ENCODE results near the gene KMT2A. TPM values are rescaled to one million over a fixed set of nuclear protein-coding genes. Genes with fewer than 3 reads are reported as not detected.

The KMT2A gene
- total and polyA plus RNA-seq, 10 of the 15 experiments (the other 5 are each of a cell fraction or from before 2014, with no cell fraction given), result 6.1 to 56.9 (median 25.4) TPM

DNA sequence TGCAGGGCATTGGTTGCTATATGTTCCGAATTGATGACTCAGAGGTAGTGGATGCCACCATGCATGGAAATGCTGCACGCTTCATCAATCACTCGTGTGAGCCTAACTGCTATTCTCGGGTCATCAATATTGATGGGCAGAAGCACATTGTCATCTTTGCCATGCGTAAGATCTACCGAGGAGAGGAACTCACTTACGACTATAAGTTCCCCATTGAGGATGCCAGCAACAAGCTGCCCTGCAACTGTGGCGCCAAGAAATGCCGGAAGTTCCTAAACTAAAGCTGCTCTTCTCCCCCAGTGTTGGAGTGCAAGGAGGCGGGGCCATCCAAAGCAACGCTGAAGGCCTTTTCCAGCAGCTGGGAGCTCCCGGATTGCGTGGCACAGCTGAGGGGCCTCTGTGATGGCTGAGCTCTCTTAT, 85.6 kb downstream of the KMT2A start:
- no peaks in the 10 kb centered on the region for H3K9me3 ChIP-seq (replicated peaks; ENCODE audit: control insufficient read depth, insufficient read depth, low read length)
- in situ Hi-C loops (cut with MboI), result no loop called here
- no peaks in the 10 kb centered on the region for H3K4me1 ChIP-seq (ENCODE audit: control insufficient read depth, insufficient read depth, low read length)
- H4K20me1 ChIP-seq (ENCODE audit: control insufficient read depth, insufficient read depth), result no peaks in the 10 kb centered on the region; the same call in 1 of the 2 replicates
- ChIA-PET CTCF (no interaction called here), POLR2A (no interaction called here), RAD21 (ENCODE audit: unreplicated experiment) (no interaction called here), SMC1A (ENCODE audit: uncharacterized antibody, unreplicated experiment) (no interaction called here)
- ATAC-seq (no peak), FAIRE-seq (no peak), DNase-seq (ENCODE audit: low read depth, low spot score) (peak; percentile 45)
- H3K36me3 ChIP-seq (ENCODE audit: control insufficient read depth in 2 of 2, insufficient read depth in 2 of 2, low read length in 1 of 2), result peaks cover 20 to 35% of the 10 kb centered on the region in 2 experiments
- H3K4me2 ChIP-seq (ENCODE audit: control insufficient read depth, insufficient read depth), result no peak overlapping the region
- no peak overlapping the region for H2AFZ ChIP-seq (ENCODE audit: control insufficient read depth, low read depth, low read length)
- no TSS peak for BruUV-seq (replicated peaks)
- intact Hi-C loops (cut with micrococcal nuclease; ENCODE audit: unreplicated experiment), result no loop called here
- H3K79me2 ChIP-seq (ENCODE audit: control insufficient read depth, insufficient read depth, low read length), result no peaks in the 10 kb centered on the region
- no peaks in the 10 kb centered on the region for H3K27me3 ChIP-seq (replicated peaks in 1 of 2; ENCODE audit: control insufficient read depth in 2 of 2, insufficient read depth in 2 of 2, low read length in 1 of 2)
- no peak overlapping the region for H3K4me3 ChIP-seq
- H3K9ac ChIP-seq (ENCODE audit: control insufficient read depth, insufficient read depth, low read length), result no peak overlapping the region
- WGBS (ENCODE audit: insufficient coverage, insufficient replicate concordance, low lambda C conversion rate, missing lambda C conversion rate), result 6% methylated on average over 13 of the region's 13 CpGs
- H3K27ac ChIP-seq (ENCODE audit: control insufficient read depth, insufficient read depth), result no peak overlapping the region
- no peak for TF ChIP-seq HDGF (IDR thresholded peaks at IDR 0.05)
- TF ChIP-seq MYC (IDR thresholded peaks at IDR 0.05; ENCODE audit: insufficient read depth, insufficient read length, insufficient replicate concordance, low read length, severe bottlenecking), result no peak
- TF ChIP-seq REST (IDR thresholded peaks at IDR 0.05; ENCODE audit: low read depth, low read length), result no peak
- TF ChIP-seq SP1 (IDR thresholded peaks at IDR 0.05; ENCODE audit: low read depth, low read length), result no peak
- TF ChIP-seq ESRRA (IDR thresholded peaks at IDR 0.05; ENCODE audit: low read length), result no peak
- TF ChIP-seq ZBED1 (IDR thresholded peaks at IDR 0.05; ENCODE audit: borderline replicate concordance), result no peak
- no peak for TF ChIP-seq CTCF (IDR thresholded peaks at IDR 0.05 in 2 of 3, conservative IDR thresholded peaks at IDR 0.05 in 1 of 3; ENCODE audit: control insufficient read depth in 2 of 3, extremely low read depth in 1 of 3, insufficient read depth in 1 of 3, low read depth in 3 of 3, low read length in 3 of 3)
- TF ChIP-seq CBX5 (IDR thresholded peaks at IDR 0.05; ENCODE audit: low read depth), result no peak
- TF ChIP-seq JUND (IDR thresholded peaks at IDR 0.05; ENCODE audit: low read depth, low read length), result no peak
- TF ChIP-seq, protein P1, sequence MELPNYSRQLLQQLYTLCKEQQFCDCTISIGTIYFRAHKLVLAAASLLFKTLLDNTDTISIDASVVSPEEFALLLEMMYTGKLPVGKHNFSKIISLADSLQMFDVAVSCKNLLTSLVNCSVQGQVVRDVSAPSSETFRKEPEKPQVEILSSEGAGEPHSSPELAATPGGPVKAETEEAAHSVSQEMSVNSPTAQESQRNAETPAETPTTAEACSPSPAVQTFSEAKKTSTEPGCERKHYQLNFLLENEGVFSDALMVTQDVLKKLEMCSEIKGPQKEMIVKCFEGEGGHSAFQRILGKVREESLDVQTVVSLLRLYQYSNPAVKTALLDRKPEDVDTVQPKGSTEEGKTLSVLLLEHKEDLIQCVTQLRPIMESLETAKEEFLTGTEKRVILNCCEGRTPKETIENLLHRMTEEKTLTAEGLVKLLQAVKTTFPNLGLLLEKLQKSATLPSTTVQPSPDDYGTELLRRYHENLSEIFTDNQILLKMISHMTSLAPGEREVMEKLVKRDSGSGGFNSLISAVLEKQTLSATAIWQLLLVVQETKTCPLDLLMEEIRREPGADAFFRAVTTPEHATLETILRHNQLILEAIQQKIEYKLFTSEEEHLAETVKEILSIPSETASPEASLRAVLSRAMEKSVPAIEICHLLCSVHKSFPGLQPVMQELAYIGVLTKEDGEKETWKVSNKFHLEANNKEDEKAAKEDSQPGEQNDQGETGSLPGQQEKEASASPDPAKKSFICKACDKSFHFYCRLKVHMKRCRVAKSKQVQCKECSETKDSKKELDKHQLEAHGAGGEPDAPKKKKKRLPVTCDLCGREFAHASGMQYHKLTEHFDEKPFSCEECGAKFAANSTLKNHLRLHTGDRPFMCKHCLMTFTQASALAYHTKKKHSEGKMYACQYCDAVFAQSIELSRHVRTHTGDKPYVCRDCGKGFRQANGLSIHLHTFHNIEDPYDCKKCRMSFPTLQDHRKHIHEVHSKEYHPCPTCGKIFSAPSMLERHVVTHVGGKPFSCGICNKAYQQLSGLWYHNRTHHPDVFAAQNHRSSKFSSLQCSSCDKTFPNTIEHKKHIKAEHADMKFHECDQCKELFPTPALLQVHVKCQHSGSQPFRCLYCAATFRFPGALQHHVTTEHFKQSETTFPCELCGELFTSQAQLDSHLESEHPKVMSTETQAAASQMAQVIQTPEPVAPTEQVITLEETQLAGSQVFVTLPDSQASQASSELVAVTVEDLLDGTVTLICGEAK (IDR thresholded peaks at IDR 0.05; ENCODE audit: borderline replicate concordance), result no peak
- TF ChIP-seq TCF3 (IDR thresholded peaks at IDR 0.05; ENCODE audit: borderline replicate concordance, insufficient read depth, low read depth, low read length), result no peak
